ENCODE data around the gene NUDT12.
A peak's percentile ranks its signal among the peaks of the same experiment; 100 is the strongest.

The NUDT12 gene

GRCh38 chr5:103562453-103563157 is at the start of gene NUDT12:
TSS of gene NUDT12 (minus strand) at chr5:103562789. CDS start at chr5:103560248, 2,541 bp downstream.
- DNase-seq, result peak; percentile 59

DNA sequence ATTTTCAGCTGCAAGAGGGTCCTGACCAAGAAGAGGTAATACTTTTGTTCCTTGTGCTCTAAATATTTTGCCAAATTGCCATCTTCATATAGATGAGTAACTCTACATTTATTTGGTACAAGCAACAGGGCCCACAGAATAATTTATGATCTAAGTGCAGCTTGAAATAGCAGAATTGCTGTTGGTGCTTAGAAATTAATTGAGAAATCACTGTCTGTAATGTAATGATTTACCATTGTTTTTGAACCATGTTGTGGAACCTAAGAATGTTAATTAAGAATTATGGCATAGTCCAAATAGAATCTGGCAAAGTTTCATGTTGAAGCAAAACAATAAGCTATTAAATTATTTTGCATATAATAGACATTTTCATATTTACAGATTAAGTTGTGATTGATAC is 44.8 kb upstream of the NUDT12 start:
- DNase-seq, result no peak

DNA sequence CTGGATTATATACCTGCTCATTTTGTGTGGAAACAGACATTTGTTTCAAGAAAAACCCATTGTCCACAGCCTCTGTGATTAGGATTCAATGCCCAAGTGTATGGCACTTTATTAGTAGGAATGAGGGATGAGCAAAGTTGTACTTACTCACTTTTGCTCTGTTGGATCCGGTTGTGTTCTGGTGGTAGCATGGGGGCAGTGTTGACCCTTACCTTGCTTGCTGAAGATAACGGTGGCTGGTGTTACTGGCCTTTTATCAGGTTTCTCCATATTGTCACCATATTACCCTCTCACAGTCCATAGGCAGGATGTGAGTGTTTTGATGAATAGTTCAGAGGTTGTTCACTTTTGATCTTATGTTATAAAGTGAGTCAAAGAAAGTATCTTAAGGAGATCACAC is 42.7 kb upstream of the NUDT12 start:
- no peak for DNase-seq

- DNase-seq, result no peak
Observed at GRCh38 chr5:103602438-103602837, 39.8 kb upstream of the NUDT12 start.

- no peak for DNase-seq
Observed at GRCh38 chr5:103601314-103601713, 38.7 kb upstream of the NUDT12 start.

- DNase-seq, result no peak
Observed at GRCh38 chr5:103600086-103600485, 37.5 kb upstream of the NUDT12 start.

DNA sequence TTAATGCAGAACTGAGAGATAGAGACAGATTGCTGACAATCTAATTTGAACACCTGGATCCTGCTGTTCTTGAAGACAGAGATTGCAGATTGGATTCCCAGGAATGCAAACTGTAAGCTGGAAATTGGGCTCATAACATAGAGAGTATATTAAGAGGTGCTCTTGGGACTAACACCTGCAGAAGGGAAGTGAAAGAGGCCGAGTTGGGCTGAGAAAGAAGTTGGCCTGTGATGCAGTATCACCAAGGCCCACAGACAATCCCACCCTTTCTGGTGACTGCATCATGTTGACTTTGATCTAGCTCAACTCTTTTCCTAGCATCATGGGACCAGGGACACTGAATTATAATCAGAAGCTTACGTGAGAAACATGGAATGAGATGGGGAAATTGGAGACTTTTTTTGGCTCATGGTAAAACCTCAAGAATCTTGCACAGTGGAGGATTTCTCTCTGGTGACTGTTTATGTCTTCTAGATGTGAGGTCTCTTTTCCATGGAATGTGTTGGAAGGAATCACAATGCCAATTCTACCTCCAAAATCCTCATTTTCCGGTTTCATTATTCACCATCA is 36.5 kb upstream of the NUDT12 start:
- DNase-seq, result no peak

DNA sequence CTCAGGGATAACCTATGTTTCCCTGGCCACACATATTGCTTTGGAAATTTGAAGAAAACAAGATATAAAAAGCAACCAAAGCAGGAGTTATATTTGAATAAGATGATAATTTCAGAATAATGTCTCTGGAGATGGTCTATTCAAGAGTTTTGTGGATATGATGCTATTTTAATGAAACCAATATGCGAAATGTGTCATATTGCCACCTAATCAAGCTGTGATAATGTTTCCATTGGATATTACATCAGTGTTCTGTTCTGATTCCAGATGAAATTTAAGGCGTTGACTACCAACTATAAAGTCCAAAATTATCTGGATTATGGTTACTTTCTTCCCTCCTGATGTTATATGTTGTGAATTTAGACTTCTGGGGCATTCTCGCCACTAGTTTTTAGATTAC is 27.6 kb upstream of the NUDT12 start:
- no peak for DNase-seq

DNA sequence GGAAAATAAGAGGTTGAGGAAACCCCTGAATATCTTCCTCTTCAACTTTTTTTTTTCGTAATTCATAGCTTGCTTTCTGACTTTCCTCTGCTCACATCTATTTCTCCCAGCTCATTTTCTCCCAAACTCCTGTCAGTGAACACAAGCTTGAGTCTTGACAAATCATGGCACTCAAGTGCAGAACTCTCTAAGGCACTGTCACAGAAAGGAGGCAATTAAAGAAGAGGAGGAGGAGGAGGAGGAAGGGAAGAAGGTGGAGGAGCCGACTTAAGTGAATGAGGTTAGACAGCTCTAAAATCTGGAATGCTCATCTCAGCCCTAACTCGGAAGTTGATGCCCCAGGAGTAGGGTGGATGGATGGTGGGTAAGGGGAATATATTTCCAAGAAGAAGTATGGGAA is 27.2 kb upstream of the NUDT12 start:
- no peak for DNase-seq

- DNase-seq, result no peak
Observed at GRCh38 chr5:103589357-103589756, 26.8 kb upstream of the NUDT12 start.

- peak; percentile 30 for DNase-seq
Observed at GRCh38 chr5:103587185-103587748, 24.7 kb upstream of the NUDT12 start.

DNA sequence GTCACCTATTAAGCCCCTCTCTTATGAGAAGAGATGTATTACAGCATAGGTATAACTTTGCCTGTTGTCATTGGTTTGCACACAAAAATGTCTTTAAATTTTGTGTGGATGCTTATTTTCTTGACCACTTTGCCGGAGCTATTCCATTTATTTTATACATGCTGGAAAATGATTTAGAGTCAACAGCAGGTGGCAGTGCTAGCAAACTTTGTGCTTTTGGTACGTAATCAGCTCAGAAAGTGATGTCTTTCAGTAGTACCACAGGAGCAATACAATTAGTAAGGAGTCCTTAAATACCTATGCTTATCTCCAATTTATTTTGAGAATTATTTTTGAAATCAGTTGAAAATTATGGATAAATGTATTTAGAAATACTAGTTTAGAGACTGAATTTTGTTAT is 19.8 kb upstream of the NUDT12 start:
- DNase-seq, result peak; percentile 46

DNA sequence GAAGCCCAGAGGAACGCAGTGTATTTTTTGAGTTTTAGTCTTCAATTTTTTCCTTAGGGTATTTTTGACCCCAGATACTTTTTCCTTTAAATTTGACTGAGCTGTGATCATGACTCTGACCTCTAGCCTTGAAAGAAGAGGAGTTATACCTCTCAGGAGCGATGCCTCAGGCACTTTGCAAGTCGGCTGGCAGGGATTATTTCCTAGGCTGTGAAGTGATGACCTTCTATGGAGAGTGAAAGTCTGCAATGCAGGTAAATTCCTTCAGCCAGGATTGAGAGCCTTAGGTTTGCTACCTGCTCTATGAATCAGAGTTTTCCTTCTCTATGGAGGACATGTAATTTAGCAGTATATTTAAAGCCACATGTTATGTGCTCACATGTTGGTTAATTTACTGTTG is 10.8 kb upstream of the NUDT12 start:
- DNase-seq, result no peak

DNA sequence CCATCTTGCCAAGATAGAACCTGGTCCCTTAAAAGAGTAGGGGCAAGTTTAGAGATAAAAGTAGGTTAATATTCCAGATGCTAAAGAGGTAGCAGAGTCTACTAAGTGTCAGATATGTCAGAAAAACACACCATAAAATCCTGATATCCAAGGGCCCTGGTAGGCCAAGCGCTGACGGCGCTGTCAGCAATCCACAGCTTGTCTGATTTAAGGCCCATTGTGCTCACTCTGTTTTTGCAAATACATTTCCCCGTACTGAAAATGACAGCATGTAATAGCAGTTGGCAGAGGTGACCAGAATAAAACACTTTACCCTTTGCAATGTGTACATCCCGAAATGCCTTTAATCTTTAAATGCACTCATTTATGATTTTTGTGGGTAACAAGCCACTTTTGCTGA is 9.9 kb upstream of the NUDT12 start:
- no peak for DNase-seq

DNA sequence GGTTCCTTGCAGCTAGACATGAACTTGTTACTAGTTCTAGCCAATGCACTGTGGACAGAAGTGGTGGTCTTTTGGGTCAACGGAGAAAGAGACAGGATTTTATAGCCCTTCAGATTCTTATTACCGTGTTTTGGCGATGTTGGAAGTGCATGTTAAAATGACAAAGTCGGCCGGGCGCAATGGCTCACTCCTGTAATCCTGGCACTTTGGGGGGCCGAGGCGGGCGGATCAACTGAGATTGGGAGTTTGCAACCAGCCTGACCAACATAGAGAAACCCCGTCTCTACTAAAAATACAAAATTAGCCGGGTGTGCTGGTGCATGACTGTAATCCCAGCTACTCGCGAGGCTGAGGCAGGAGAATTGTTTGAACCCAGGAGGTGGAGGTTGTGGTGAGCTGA is 9.1 kb upstream of the NUDT12 start:
- DNase-seq, result no peak

GRCh38 chr5:103569313-103570060 is 6.9 kb upstream of the NUDT12 start:
- DNase-seq, result no peak

GRCh38 chr5:103565719-103566118 is 3.1 kb upstream of the NUDT12 start:
- DNase-seq, result no peak

GRCh38 chr5:103561685-103562452 is 720 bp downstream of the NUDT12 start:
- no peak for DNase-seq

DNA sequence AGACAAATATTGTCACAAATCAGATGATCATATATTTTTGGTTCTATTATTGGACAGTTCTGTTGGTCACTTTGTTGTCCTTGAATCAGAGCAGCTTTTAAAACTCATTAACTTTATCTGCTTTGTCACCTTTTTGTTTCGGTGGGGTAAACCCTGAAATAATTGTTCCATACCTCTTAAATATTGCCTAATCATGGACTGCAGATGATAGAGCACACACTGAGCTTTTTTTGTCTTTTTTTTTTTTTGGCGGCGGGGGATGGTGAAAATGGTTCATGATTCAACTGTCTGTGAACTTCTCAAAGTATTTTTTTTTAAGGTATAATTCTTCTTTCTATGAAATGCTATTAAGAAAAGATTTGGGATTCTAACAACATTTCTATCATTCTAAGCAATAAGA is 1.8 kb downstream of the NUDT12 start:
- no peak for DNase-seq

- no peak for DNase-seq
Observed at GRCh38 chr5:103546858-103547257, 15.7 kb downstream of the NUDT12 start.

- DNase-seq, result no peak
Observed at GRCh38 chr5:103542441-103542840, 20.1 kb downstream of the NUDT12 start.

DNA sequence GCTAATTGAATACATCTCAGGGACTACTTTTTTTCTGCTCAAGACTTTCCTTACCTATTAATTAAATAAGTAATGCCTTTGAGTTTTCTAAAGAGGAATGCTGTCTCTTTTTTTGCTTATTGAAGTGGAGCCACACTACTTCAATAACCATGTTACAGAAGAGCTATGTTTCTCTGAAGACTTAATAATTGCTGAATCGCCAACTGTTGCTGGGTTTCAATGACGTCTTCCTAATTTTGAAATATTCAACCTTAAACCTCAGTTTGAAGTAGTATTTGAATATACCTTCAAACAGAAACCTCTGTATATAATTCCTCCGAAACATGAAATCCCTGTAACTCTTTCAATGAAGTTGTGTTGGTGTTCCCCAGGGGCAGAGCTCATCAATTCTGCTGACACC is 21.0 kb downstream of the NUDT12 start:
- DNase-seq, result no peak

DNA sequence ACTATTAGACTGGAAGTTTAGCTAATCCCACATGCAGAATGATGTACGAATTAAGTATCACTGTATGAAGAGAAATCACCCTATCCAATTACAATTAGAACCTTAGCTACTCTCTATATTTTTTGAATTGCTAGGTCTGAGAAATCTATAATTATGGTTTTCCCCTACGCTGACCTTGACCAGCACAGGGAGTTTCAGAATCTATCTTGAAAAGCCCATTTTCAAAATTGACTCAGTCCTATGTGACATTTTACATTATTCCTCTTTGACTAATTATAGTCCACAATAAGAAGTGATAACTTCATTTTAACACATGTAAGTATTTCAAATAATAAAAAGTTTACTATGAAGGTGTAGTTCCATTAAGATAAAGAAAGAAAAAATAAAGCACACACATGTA is 21.5 kb downstream of the NUDT12 start:
- no peak for DNase-seq

Measured in RPMI8226 (cell line).